Activated naive CD8-positive, alpha-beta T cell (primary cell): ENCODE results near the gene GABRE.
"Not testable (repeated sequence)": the region's sequence is repeated elsewhere in the genome, so short reads cannot be mapped to it uniquely, and the experiment has no call there.

Experiments used
- H3K27ac Mint-ChIP-seq: one replicate; pipeline ENCODE4 v1.8.0; 2021; ENCODE audit warnings: mixed read lengths
- H3K27me3 Mint-ChIP-seq: one replicate; pipeline ENCODE4 v1.8.0; 2021; ENCODE audit warnings: mixed read lengths
- H3K36me3 Mint-ChIP-seq: one replicate; pipeline ENCODE4 v1.8.0; 2021; ENCODE audit warnings: mixed read lengths
- H3K4me1 Mint-ChIP-seq: one replicate; pipeline ENCODE4 v1.8.0; 2021; ENCODE audit warnings: low read depth, mixed read lengths
- H3K4me3 Mint-ChIP-seq: one replicate; pipeline ENCODE4 v1.8.0; 2021; ENCODE audit warnings: mild to moderate bottlenecking, mixed read lengths
- H3K9me3 Mint-ChIP-seq: one replicate; pipeline ENCODE4 v1.8.0; 2021; ENCODE audit warnings: low read depth, mixed read lengths

GABRE gene

GRCh38 chrX:151922692-151923091 lies 51.8 kb downstream of the GABRE start:
- H3K4me1 Mint-ChIP-seq: no peaks in the 10 kb centered on the region
- no peaks in the 10 kb centered on the region for H3K36me3 Mint-ChIP-seq
- no peaks in the 10 kb centered on the region for H3K27me3 Mint-ChIP-seq
- H3K4me3 Mint-ChIP-seq: no peak overlapping the region
- H3K27ac Mint-ChIP-seq: no peak overlapping the region
- no peaks in the 10 kb centered on the region for H3K9me3 Mint-ChIP-seq

GRCh38 chrX:151921866-151922265 lies 52.6 kb downstream of the GABRE start:
- H3K4me3 Mint-ChIP-seq: no peak overlapping the region
- no peak overlapping the region for H3K27ac Mint-ChIP-seq
- no peaks in the 10 kb centered on the region for H3K9me3 Mint-ChIP-seq
- no peaks in the 10 kb centered on the region for H3K36me3 Mint-ChIP-seq
- no peaks in the 10 kb centered on the region for H3K4me1 Mint-ChIP-seq
- no peaks in the 10 kb centered on the region for H3K27me3 Mint-ChIP-seq

GRCh38 chrX:151921292-151921691 lies 53.2 kb downstream of the GABRE start:
- H3K9me3 Mint-ChIP-seq: no peaks in the 10 kb centered on the region
- no peak overlapping the region for H3K4me3 Mint-ChIP-seq
- no peaks in the 10 kb centered on the region for H3K36me3 Mint-ChIP-seq
- H3K27ac Mint-ChIP-seq: no peak overlapping the region
- H3K4me1 Mint-ChIP-seq: no peaks in the 10 kb centered on the region
- H3K27me3 Mint-ChIP-seq: no peaks in the 10 kb centered on the region

GRCh38 chrX:151920530-151920929 lies 53.9 kb downstream of the GABRE start:
- no peaks in the 10 kb centered on the region for H3K4me1 Mint-ChIP-seq
- H3K36me3 Mint-ChIP-seq: no peaks in the 10 kb centered on the region
- H3K9me3 Mint-ChIP-seq: no peaks in the 10 kb centered on the region
- H3K27me3 Mint-ChIP-seq: no peaks in the 10 kb centered on the region
- no peak overlapping the region for H3K27ac Mint-ChIP-seq
- no peak overlapping the region for H3K4me3 Mint-ChIP-seq

GRCh38 chrX:151920101-151920500 lies 54.4 kb downstream of the GABRE start:
- no peak overlapping the region for H3K27ac Mint-ChIP-seq
- H3K27me3 Mint-ChIP-seq: no peaks in the 10 kb centered on the region
- H3K4me3 Mint-ChIP-seq: no peak overlapping the region
- no peaks in the 10 kb centered on the region for H3K36me3 Mint-ChIP-seq
- no peaks in the 10 kb centered on the region for H3K9me3 Mint-ChIP-seq
- H3K4me1 Mint-ChIP-seq: no peaks in the 10 kb centered on the region

GRCh38 chrX:151919610-151920009 lies 54.9 kb downstream of the GABRE start:
- Mint-ChIP-seq H3K9me3 (no peaks in the 10 kb centered on the region), H3K4me3 (no peak overlapping the region), H3K36me3 (no peaks in the 10 kb centered on the region), H3K27me3 (no peaks in the 10 kb centered on the region), H3K4me1 (no peaks in the 10 kb centered on the region), H3K27ac (no peak overlapping the region)

GRCh38 chrX:151918736-151919135 lies 55.7 kb downstream of the GABRE start:
- not testable (repeated sequence) for H3K36me3 Mint-ChIP-seq, H3K4me1 Mint-ChIP-seq, H3K4me3 Mint-ChIP-seq, H3K9me3 Mint-ChIP-seq, H3K27me3 Mint-ChIP-seq, H3K27ac Mint-ChIP-seq

DNA sequence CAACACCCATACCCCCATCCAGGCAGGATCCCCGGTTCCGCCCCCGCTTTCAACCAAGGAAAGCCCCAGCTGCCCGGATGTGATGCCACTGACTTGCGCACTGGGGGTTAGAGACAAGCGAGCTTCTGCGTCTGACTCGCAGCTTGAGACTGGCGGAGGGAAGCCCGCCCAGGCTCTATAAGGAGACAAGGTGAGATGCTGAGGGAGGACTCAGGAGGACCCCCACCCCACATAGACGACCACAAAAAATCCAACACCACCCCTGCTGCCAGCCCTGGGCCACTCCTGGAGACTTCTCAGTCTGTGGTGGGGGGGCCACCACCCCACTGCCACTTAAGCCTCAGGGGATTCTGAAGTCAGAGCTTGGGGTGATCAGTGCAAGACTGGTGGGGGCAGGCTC lies 61.7 kb downstream of the GABRE start, which contains the start of gene MAGEA4:
TSS of gene MAGEA4 (plus strand) at position 110 of the 400 bp plus-strand sequence. CDS start 10,776 bp downstream, outside the sequence.
- Mint-ChIP-seq H3K36me3 (no peaks in the 10 kb centered on the region), H3K9me3 (no peaks in the 10 kb centered on the region), H3K4me3 (no peak within 1 kb of the TSS)

GRCh38 chrX:151912221-151912620 lies 62.3 kb downstream of the GABRE start:
- Mint-ChIP-seq H3K36me3 (no peaks in the 10 kb centered on the region), H3K27me3 (no peaks in the 10 kb centered on the region), H3K4me1 (no peaks in the 10 kb centered on the region), H3K9me3 (no peaks in the 10 kb centered on the region), H3K4me3 (no peak overlapping the region), H3K27ac (no peak overlapping the region)

More for the DNA sequence above, 61.7 kb downstream of the GABRE start, which contains the start of gene MAGEA4:
- no peak within 1 kb of the TSS for H3K27ac Mint-ChIP-seq
- H3K4me1 Mint-ChIP-seq: no peaks in the 10 kb centered on the region
- H3K27me3 Mint-ChIP-seq: no peaks in the 10 kb centered on the region

DNA sequence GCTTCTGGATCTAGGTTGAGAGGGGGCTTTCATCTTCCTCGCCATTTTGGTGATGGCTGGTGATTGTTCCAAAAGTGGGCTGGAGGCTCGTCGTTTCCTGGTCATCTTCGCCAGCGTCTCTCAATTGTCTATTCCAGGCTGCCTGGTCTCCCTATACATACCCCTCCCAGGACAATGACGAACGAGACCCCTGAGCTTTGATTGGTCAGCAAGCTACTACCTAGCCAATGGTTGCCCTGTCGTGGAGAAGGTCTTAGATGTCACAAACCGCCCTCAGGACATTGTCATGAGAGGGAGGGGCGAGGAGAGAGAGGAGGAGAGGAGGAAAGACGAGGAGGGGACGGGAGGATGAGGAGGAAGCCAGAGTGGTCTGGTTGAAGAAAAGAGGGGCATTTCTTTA lies 69.5 kb downstream of the GABRE start:
- Mint-ChIP-seq H3K27ac (no peak overlapping the region), H3K4me3 (no peak overlapping the region), H3K9me3 (no peaks in the 10 kb centered on the region), H3K4me1 (no peaks in the 10 kb centered on the region), H3K36me3 (no peaks in the 10 kb centered on the region), H3K27me3 (no peaks in the 10 kb centered on the region)
